GM12892 (cell line): ENCODE data around the gene KLF6.

Source experiments
- POLR2A ChIP-seq: IDR thresholded peaks from 2 replicates; pipeline ENCODE4 v1.6.1; 2011; ENCODE audit warnings: low read depth, low read length, control low read depth
- POLR2AphosphoS5 ChIP-seq: IDR thresholded peaks from 2 replicates; pipeline ENCODE4 v1.6.1; 2011; ENCODE audit warnings: low read depth, low read length, control low read depth
- TAF1 ChIP-seq: IDR thresholded peaks from 2 replicates; pipeline ENCODE4 v1.6.1; 2011; ENCODE audit warnings: low read depth, mild to moderate bottlenecking, control low read depth, low read length, borderline replicate concordance

DNA sequence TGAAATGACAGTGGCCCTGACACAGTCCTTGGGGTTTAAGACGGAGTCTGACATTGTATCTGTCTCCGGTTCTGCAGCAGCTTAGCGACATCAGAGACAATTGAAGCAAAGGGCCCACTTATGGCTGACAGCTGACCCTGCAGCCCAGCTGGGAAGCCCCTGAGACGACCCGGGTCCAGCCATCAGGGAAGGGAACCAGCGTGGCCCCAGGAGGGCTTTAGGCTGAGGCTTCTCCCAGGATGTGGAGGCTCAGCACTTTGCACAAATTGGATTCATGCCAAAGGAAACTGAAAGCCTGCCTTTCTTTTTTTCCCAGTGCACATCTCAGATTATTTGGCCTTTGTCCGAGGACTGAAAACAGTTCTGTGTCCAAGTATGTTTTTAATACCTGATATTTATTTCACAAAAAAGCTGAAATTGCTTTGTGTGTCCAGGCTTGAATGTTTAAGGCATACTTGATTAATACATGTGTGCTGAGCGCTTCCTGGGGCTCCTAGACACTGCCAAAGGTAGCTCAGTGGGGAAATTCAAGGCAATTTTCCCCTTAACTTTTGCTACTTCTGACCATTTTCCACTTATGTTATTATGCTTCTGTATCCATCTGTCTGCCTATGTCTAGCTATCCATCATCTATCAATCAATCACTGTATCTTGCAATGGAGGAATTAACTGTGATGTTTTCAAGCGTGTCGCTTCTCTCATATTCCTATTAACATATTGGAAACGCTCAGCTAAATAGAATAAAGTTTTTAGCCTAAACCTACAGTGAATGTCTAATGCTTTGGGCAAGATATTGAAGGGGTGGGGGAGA is 34.8 kb downstream of the KLF6 start:
- TF ChIP-seq POLR2A (no peak), POLR2AphosphoS5 (no peak), TAF1 (no peak)
